HG03196 (cell line): ENCODE data around the gene CPM.
"Not testable (repeated sequence)": the region's sequence is repeated elsewhere in the genome, so short reads cannot be mapped to it uniquely, and the experiment has no call there.

ENCODE experiments used
- ATAC-seq: cut with Tn5 transposase; IDR thresholded peaks from one replicate; pipeline ENCODE4 v1.9.1; 2021; ENCODE audit not compliant: unreplicated experiment

CPM gene

GRCh38 chr12:68880660-68881325, 52.2 kb downstream of the CPM start:
- no peak for ATAC-seq

DNA sequence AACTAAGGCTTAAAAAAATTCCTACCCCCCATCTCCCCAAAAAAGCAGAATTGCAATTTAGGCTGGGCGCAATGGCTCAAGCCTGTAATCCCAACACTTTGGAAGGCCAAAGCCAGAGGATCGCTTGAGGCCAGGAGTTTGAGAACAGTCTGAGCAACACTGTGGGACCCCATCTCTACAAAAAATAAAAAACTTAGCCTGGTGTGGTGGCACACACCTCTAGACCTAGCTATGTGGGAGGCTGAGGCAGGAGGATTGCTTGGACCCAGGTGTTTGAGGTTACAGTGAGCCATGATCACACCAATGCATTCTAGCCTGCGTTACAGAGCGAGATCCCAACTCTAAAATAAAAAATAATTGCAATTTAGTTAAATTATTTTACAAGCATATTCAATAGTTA, 54.1 kb downstream of the CPM start:
- no peak for ATAC-seq

- ATAC-seq, result no peak
Measured at GRCh38 chr12:68878283-68878682, 54.7 kb downstream of the CPM start.

DNA sequence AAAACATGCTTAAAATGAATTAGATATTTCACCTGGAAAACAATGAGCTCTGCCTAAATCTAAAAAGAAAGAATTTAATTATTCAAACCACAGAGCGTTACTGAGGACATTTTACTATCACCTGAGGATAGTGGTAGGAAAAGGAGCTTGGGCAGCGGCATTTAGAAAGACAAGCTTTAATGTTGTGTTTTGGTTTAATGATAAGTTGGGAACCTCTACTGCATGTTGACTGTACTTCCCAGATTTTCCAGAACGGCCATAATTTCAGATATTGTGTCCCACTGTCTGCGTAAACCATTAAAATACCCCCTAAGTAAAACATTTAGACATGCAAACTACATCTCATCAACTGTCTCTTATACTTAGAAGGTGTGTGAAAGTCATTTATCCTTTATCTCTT, 55.4 kb downstream of the CPM start:
- ATAC-seq, result no peak

GRCh38 chr12:68876461-68876860, 56.5 kb downstream of the CPM start:
- no peak for ATAC-seq

GRCh38 chr12:68873316-68873715, 59.7 kb downstream of the CPM start:
- no peak for ATAC-seq

- ATAC-seq, result no peak
Measured at GRCh38 chr12:68871921-68872320, 61.0 kb downstream of the CPM start.

DNA sequence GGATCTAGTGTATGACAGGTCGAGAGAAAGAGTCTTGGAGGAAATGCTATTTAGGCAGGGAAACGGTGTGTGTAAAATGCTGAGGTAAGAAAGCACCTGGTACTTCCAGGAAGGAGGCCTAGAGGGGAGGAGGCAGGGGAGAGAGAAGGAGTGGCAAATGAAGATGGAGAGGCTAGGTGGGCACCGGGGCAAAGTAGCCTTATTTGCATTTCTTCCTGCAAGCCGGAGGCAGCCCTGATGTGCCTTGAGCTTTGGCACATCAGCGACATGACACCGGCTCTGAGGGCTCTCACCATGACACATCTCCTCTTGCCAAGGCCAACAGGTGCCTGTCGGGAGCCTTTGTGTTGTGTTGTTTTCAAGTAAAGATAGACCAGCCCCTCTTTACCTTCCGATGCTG, 61.6 kb downstream of the CPM start:
- no peak for ATAC-seq

GRCh38 chr12:68870443-68870842, 62.5 kb downstream of the CPM start:
- no peak for ATAC-seq

- no peak for ATAC-seq
Measured at GRCh38 chr12:68870011-68870410, 63.0 kb downstream of the CPM start.

DNA sequence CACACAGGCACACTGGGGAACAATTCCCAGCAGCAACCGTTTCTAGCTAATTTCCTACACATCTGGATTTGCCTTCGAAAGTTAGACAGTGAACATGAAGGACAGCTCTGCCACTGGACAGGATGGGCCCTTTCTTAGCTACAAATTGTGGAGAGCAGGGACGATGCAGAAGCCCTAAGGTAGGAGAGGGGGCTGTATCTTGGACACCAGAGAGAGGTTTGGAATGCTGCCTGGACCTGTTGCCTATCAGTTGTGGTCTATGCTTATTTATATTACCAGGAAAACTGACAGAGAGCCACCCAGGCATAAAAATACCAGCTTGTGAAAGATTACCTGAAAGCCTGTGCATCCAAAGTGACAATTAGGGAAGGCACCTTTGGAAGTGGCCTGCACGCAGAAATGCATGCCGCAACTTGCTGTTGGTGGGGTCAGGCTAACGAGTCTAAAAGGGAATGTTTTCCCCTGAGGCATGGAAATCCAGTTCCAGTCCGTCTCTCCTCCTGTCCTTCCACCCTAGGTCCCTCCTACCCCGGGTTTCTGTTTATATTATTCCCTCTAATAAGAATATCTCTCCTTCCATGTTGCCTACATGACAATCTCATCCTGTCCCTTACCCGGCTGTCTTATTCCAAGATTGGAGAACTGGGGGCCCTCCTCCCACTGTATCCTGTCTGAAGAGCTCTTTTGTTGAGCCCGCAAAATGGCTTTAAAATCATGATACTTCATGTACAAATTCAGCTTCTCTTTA, 64.8 kb downstream of the CPM start:
- ATAC-seq, result no peak

DNA sequence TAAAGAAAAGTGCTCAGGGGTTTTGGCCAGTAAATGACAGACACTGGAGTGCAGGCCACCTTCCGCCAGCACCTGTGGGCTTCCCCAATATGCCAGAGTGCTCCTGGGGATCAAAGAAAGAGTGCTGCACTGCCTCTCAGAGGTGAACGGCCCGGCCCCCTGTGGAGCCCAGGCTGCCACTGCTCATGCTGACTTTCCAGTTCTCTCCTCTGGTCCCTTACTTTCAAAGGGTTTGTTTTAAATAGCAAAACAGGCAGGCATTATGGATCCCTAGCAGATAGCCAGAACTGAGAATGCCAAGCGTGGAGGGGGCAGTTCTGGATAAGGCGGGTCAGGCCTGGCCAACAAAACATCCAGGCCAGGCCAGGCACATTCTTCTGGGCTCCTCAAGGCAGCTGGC, 65.4 kb downstream of the CPM start:
- ATAC-seq, result no peak

- ATAC-seq, result no peak
Measured at GRCh38 chr12:68866950-68867349, 66.0 kb downstream of the CPM start.

DNA sequence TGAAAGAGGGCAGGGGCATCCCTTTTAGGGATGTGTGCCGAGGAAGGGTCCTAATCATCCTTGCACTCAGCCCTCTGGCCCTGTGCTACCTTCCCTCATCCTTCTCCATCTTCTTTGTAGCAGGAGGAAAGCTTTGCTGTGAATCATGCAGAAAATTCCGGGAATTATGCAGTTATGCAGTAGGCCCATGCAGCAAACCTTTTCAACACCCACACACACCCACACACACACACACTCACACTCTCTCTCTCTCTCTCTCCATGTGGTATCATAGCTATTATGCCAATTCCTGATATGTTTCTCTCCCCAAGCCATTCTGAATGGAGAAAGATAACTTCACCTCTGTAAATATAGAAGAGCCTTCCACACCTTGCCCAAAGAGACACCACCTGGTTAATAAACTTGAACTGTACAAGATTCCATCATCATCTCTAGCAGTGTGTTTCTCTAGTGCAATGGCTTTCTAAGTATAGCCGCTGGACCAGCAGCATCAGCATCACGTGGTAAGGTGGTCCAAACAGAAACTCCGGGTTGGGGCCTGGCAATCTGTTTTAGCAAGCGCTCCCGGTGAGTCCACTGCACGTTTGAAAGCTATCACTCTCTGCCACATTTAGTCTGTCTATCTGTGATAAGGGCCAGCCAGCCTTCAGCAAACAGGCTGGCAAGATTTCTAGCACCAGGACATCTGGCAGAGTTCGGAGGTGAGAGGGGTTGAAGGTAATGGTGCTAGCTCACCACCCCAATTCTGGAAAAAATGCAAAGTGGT, 67.4 kb downstream of the CPM start:
- ATAC-seq, result no peak

GRCh38 chr12:68864604-68865003, 68.4 kb downstream of the CPM start:
- no peak for ATAC-seq

DNA sequence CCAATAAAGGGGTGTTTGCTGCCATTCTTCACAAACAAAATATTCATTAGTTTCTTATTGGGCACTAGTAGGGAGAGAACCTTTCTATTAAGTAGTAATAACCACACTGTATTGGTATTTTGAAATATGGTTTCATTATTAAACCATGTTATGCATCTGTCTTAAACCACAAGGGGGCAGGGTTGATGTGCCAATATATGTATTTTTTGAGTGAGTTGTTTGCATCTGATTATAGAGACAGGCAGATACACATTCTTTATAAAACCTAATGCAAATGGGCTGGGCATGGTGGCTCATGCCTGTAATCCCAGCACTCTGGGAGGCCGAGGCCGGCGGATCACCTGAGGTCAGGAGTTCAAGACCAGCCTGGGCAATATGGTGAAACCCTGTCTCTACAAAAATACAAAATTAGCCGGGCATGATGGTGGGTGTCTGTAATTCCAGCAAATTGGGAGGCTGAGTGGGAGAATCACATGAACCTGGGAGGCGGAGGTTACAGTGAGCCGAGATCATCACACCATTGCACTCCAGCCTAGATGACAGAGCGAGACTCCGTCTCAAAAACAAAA, 69.0 kb downstream of the CPM start:
- not testable (repeated sequence) for ATAC-seq

DNA sequence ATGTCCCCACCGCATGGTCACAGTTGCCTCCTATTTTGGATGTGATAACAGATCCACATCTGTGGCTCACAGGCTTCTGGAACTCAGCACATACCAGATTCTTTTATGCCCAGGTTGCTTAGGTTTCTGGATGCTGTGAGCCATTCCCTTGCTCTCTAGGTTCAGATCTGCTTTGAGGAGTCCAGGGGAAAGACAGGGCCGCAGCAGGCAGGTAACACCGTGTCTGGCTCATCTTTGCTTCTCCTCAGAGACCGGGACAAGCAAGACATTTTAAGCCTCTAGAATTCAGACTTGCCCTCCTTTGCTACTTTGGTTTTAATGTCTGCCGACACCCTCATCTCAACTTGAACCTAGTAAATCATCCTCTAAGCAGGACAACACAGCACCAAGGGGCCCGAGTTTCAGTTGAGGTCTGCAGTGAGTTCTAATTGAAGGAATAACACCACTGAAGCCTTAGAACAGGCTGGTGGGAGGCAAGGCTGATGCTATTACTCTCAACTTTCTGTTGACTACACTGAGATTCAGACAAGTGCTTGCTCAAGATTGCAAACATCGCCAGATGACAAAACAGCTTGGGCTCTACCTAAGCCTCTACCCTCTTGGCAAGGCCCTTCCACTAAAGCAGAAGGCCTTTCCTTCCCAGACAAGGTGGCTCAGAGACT, 69.7 kb downstream of the CPM start:
- no peak for ATAC-seq

GRCh38 chr12:68861890-68862289, 71.1 kb downstream of the CPM start:
- no peak for ATAC-seq

GRCh38 chr12:68856510-68856909, 76.5 kb downstream of the CPM start:
- ATAC-seq, result no peak

- no peak for ATAC-seq
Measured at GRCh38 chr12:68855771-68856170, 77.2 kb downstream of the CPM start.

DNA sequence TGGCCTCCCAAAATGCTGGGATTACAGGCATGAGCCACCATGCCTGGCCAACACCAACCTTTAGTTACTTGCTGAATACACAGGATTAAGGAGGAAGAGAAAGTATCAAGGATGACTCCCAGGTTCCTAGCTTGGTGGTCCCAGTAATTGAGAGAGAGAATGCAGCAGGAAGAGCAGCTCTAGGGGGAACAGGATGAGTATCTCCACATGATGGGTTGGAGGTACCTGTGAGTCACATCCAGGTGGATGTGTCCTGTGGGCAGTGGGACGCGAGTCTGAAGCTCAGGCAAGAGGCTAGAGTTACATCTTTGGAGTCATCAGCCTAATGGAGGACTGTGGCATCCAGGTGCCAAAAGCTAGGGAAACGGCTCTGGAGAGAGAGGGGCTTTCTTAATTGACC, 77.9 kb downstream of the CPM start:
- ATAC-seq, result no peak
